Frontal cortex (tissue), 4 donors: Measurements from ENCODE around the gene HEBP1. TPM values are rescaled to one million over a fixed set of nuclear protein-coding genes. Genes with fewer than 3 reads are reported as not detected.

Experiments used
- DNase-seq, 2 donors: peaks; one replicate each; pipeline ENCODE4 v3.0.0; 2012; ENCODE audit warnings: low spot score in 2 of 2
- FAIRE-seq: peaks from 2 replicates; lab custom pipeline; 2012; peaks lifted over from hg19 to GRCh38; lab: Jason Lieb, UNC
- small RNA-seq: library from RNA; depleted of rRNA; stranded (forward); fragments of <200 nt; gene quantifications from one replicate; pipeline ENCODE3, GENCODE V24; 2014
- total RNA-seq: library from RNA; depleted of rRNA; stranded (reverse); fragments of >200 nt; gene quantifications from one replicate; pipeline ENCODE4 v1.2.3, GENCODE V29; 2014
- donor health status: control.
- donor health status: control.
- donor health status: control.

Gene HEBP1
- total RNA-seq, 1 donor from 2014 or later: 3.3 TPM

GRCh38 chr12:12927211-12928079 lies 72.6 kb downstream of the HEBP1 start:
- DNase-seq (no peak), FAIRE-seq (no peak)

DNA sequence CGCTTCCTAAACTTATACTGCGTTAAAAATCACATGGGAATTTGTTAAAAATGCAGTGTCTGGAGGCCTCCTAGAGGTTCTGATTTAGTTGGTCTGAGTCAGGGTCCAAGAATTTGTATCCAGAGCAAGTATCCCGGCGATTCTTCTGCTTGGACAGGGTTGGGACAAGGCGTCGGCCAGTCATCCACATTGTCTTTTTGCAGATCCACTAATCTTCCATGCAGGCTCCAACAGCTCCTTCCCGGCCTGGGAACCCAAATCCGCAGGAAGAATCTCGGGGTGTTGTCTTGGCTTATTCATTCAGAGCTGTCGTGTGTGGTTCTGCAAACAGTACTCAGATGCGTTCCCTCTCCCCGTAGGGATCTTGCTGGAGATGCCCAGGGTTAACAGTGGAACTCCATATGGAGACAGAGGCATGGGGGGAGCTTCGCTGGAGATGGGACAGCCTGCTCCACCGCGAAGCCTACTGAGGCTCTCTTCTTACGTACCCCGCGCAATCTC lies 73.4 kb downstream of the HEBP1 start:
- FAIRE-seq: no peak
- no peak for DNase-seq

DNA sequence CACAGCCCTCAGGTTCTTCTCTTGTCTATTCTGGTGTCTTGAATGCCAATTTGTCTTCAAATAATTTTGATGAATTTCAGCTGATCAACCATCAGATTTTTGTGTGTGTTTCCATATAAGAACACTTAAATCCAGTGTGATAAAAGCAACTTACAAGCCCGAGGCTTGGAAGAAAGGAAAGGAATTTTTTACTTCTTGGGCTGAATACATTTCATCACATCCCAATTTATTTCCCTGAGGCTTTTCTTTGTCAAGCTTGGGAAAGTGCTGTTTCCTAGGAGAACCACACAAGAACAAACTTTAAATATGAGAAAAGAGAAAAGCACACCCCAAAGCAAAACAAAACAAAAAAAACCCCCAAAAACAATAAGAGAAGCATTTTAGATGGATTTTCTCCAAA lies 74.7 kb downstream of the HEBP1 start:
- FAIRE-seq (no peak), DNase-seq (no peak)

Small RNA genes within 50 kb of the gene (small RNA-seq; reads per million reads assigned to genes)
- 7.1 reads per million, percentile 94 among the genes with 10 or more reads in this experiment for gene RF00604

Other genes starting within 250 kb of the HEBP1 start
- gene APOLD1, start 214.6 kb downstream of the HEBP1 start, total RNA-seq: 20.0 TPM
- gene DDX47, start 186.9 kb downstream of the HEBP1 start, total RNA-seq: 62.4 TPM
- gene GPRC5A, start 108.7 kb downstream of the HEBP1 start, total RNA-seq: under 0.01 TPM
- not detected for gene GPRC5D, start 48.1 kb downstream of the HEBP1 start, total RNA-seq
- gene FAM234B, start 44.1 kb upstream of the HEBP1 start, total RNA-seq: 62.0 TPM
- 0.41 TPM for gene GSG1, start 103.4 kb upstream of the HEBP1 start, total RNA-seq
- gene EMP1, start 196.5 kb upstream of the HEBP1 start, total RNA-seq: 2.4 TPM